AG04449 (cell line): ENCODE results near the gene PTPN23.

ENCODE experiments used
- CTCF ChIA-PET: fragments of 350-600 bp; formaldehyde crosslinking; extraction: SDS; loops from one replicate; lab custom pipeline; 2021; ENCODE audit warnings: antibody characterized with exemption; lab: Yijun Ruan, JAX
- POLR2A ChIA-PET: fragments of 400-600, 350-600 bp; formaldehyde crosslinking; extraction: SDS; loops from one replicate; lab custom pipeline; 2020; ENCODE audit warnings: antibody characterized with exemption, inconsistent platforms; lab: Yijun Ruan, JAX
- DNase-seq: peaks from one replicate; pipeline ENCODE4 v3.0.0-alpha.2; 2010; ENCODE audit warnings: low read depth, low spot score
- H3K4me3 ChIP-seq: 2 replicates; pipeline ENCODE4 v1.5.1; 2011; ENCODE audit warnings: low read depth, mild to moderate bottlenecking, control low read depth, low read length
- CTCF ChIP-seq: IDR thresholded peaks from one replicate; pipeline ENCODE4 v1.5.1; 2011; ENCODE audit warnings: mild to moderate bottlenecking, moderate library complexity, low read length, control low read depth, inconsistent platforms; ENCODE audit not compliant: insufficient read depth; ENCODE audit errors: missing control alignments

Gene PTPN23

GRCh38 chr3:47409284-47409683 lies 28.5 kb downstream of the PTPN23 start:
- no peak for TF ChIP-seq CTCF
- no peak overlapping the region for H3K4me3 ChIP-seq
- DNase-seq, result no peak
- ChIA-PET POLR2A (interaction anchor here (0.6 kb wide), 1 partner anchor 147 kb away, joined by 5 read pairs; no protein-coding TSS in a partner anchor), CTCF (interaction anchor here (5.9 kb wide), 1 partner anchor 13 kb away, joined by 75 read pairs; no protein-coding TSS in a partner anchor)

- ChIA-PET CTCF (interaction anchor here (5.9 kb wide), 1 partner anchor 13 kb away, joined by 75 read pairs; no protein-coding TSS in a partner anchor), POLR2A (no interaction called here)
- no peak for DNase-seq
- TF ChIP-seq CTCF, result no peak
- no peak overlapping the region for H3K4me3 ChIP-seq
Measured at GRCh38 chr3:47409688-47410416, 29.0 kb downstream of the PTPN23 start.

GRCh38 chr3:47410417-47410720 lies 29.5 kb downstream of the PTPN23 start:
- H3K4me3 ChIP-seq, result no peak overlapping the region
- ChIA-PET CTCF (interaction anchor here (5.9 kb wide), 1 partner anchor 12 kb away, joined by 75 read pairs; no protein-coding TSS in a partner anchor), POLR2A (no interaction called here)
- no peak for TF ChIP-seq CTCF
- no peak for DNase-seq

GRCh38 chr3:47410801-47411646 lies 30.2 kb downstream of the PTPN23 start:
- CTCF ChIA-PET, result interaction anchor here (5.9 kb wide), 1 partner anchor 11 kb away, joined by 75 read pairs; no protein-coding TSS in a partner anchor
- no peak for DNase-seq
- POLR2A ChIA-PET, result no interaction called here
- no peak overlapping the region for H3K4me3 ChIP-seq
- TF ChIP-seq CTCF, result no peak

- no peak for TF ChIP-seq CTCF
- DNase-seq, result no peak
- POLR2A ChIA-PET, result no interaction called here
- CTCF ChIA-PET, result interaction anchor here (5.9 kb wide), 1 partner anchor 11 kb away, joined by 75 read pairs; no protein-coding TSS in a partner anchor
- no peak overlapping the region for H3K4me3 ChIP-seq
Measured at GRCh38 chr3:47411696-47412452, 31.1 kb downstream of the PTPN23 start.
